Endothelial cell of umbilical vein (primary cell): ENCODE results near the gene SLC7A4.

Source experiments
- EZH2 ChIP-seq: IDR thresholded peaks from 2 replicates; pipeline ENCODE4 v1.6.1; 2012; ENCODE audit warnings: borderline replicate concordance, low read depth, mild to moderate bottlenecking, moderate library complexity, low read length, inconsistent platforms; ENCODE audit not compliant: severe bottlenecking
- FOS ChIP-seq: IDR thresholded peaks from 2 replicates; pipeline ENCODE4 v1.6.1; 2011; ENCODE audit warnings: mild to moderate bottlenecking, low read length, moderate library complexity, borderline replicate concordance; ENCODE audit not compliant: insufficient read depth
- JUN ChIP-seq: IDR thresholded peaks from 2 replicates; pipeline ENCODE4 v1.6.1; 2011; ENCODE audit warnings: borderline replicate concordance, low read depth; ENCODE audit not compliant: insufficient read length, insufficient read depth
- MYC ChIP-seq: IDR thresholded peaks from one replicate; pipeline ENCODE4 v1.6.1; 2011; ENCODE audit warnings: mild to moderate bottlenecking, low read depth, low read length
- POLR2A ChIP-seq: IDR thresholded peaks from 2 replicates; pipeline ENCODE4 v1.6.1; 2012; ENCODE audit warnings: low read depth, mild to moderate bottlenecking, control low read depth, low read length
- POLR2AphosphoS5 ChIP-seq: IDR thresholded peaks from 2 replicates; pipeline ENCODE4 v1.6.1; 2012; ENCODE audit warnings: low read depth, mild to moderate bottlenecking, control low read depth, low read length, moderate library complexity; ENCODE audit not compliant: insufficient read depth
- TF ChIP-seq, protein P1 (sequence below), 2 donors: IDR thresholded peaks; 1 replicate in 1 of 2; 2 replicates in 1 of 2; pipeline ENCODE4 v1.5.1; 2011; ENCODE audit warnings: low read length in 2 of 2, mild to moderate bottlenecking in 2 of 2, moderate library complexity in 2 of 2, control low read depth in 1 of 2, inconsistent platforms in 1 of 2, low read depth in 1 of 2; ENCODE audit not compliant: insufficient read depth in 1 of 2; ENCODE audit errors: extremely low read depth in 1 of 2
- TF ChIP-seq, protein P2 (sequence below): IDR thresholded peaks from 2 replicates; pipeline ENCODE4 v1.6.1; 2011; ENCODE audit not compliant: insufficient read depth, insufficient read length

DNA sequence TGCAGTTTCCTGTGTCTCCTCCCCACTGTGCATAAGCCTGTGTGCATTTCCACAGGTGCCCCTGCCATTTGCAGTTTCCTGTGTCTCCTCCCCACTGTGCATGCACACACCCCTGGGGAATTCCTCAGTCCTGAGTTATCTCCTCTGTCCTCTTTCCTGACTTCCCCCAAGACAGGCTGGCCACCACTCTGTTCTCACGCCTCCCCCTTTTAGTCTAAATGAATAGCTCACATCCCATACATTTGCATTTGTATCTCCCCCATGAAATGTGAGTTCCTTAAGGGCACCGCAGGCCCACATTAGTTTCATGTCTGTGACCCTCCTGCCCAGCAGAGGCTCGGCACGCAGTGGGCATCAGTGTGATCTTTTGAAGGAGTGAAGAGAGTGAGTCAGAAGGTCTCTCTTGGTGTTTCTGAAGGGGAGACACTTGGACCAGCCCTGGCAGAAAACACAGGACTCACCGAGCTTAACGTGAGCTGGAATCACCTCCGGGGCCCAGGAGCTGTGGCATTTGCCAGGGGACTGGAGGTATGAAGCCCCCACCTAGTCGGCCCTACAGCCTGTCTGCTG is 19.6 kb upstream of the SLC7A4 start:
- TF ChIP-seq, protein P1, sequence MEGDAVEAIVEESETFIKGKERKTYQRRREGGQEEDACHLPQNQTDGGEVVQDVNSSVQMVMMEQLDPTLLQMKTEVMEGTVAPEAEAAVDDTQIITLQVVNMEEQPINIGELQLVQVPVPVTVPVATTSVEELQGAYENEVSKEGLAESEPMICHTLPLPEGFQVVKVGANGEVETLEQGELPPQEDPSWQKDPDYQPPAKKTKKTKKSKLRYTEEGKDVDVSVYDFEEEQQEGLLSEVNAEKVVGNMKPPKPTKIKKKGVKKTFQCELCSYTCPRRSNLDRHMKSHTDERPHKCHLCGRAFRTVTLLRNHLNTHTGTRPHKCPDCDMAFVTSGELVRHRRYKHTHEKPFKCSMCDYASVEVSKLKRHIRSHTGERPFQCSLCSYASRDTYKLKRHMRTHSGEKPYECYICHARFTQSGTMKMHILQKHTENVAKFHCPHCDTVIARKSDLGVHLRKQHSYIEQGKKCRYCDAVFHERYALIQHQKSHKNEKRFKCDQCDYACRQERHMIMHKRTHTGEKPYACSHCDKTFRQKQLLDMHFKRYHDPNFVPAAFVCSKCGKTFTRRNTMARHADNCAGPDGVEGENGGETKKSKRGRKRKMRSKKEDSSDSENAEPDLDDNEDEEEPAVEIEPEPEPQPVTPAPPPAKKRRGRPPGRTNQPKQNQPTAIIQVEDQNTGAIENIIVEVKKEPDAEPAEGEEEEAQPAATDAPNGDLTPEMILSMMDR (IDR thresholded peaks at IDR 0.05; ENCODE audit: extremely low read depth in 1 of 2, insufficient read depth in 1 of 2, low read depth in 1 of 2, low read length in 2 of 2), result no peak
- TF ChIP-seq, protein P2, sequence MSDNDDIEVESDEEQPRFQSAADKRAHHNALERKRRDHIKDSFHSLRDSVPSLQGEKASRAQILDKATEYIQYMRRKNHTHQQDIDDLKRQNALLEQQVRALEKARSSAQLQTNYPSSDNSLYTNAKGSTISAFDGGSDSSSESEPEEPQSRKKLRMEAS, result no peak
- TF ChIP-seq JUN (no peak), FOS (no peak), POLR2A (no peak), POLR2AphosphoS5 (no peak), MYC (no peak), EZH2 (no peak)
